H9 (cell line): Measurements from ENCODE around the gene IL21R. TPM values are rescaled to one million over a fixed set of nuclear protein-coding genes. Genes with fewer than 3 reads are reported as not detected.

ENCODE experiments used
- DNase-seq: peaks from one replicate; pipeline ENCODE4 v3.0.0-alpha.2; 2017
- H2AFZ ChIP-seq: one replicate; pipeline ENCODE4 v1.6.1; 2013; ENCODE audit warnings: mild to moderate bottlenecking, low read length, control low read depth, moderate library complexity
- H2AK5ac ChIP-seq: 2 replicates; pipeline ENCODE4 v1.6.1; 2013; ENCODE audit warnings: low read length, control low read depth, mixed read lengths; ENCODE audit not compliant: insufficient read length
- H2BK120ac ChIP-seq: one replicate; pipeline ENCODE4 v1.6.1; 2013; ENCODE audit warnings: low read depth, mild to moderate bottlenecking, low read length, control low read depth, inconsistent platforms; ENCODE audit not compliant: poor library complexity, severe bottlenecking
- H2BK12ac ChIP-seq: 2 replicates; pipeline ENCODE4 v1.6.1; 2013; ENCODE audit warnings: low read length, control low read depth, mixed read lengths, low read depth; ENCODE audit not compliant: insufficient read length
- H2BK15ac ChIP-seq: 2 replicates; pipeline ENCODE4 v1.6.1; 2013; ENCODE audit warnings: low read depth, low read length, control low read depth
- H2BK20ac ChIP-seq: one replicate; pipeline ENCODE4 v1.6.1; 2013; ENCODE audit warnings: low read depth, mild to moderate bottlenecking, low read length, control low read depth, inconsistent platforms; ENCODE audit not compliant: poor library complexity, severe bottlenecking
- H2BK5ac ChIP-seq: 2 replicates; pipeline ENCODE4 v1.6.1; 2013; ENCODE audit warnings: low read length, control low read depth, mixed read lengths; ENCODE audit not compliant: insufficient read length
- H3K14ac ChIP-seq: 2 replicates; pipeline ENCODE4 v1.6.1; 2013; ENCODE audit warnings: low read length, control low read depth; ENCODE audit not compliant: insufficient read depth
- H3K18ac ChIP-seq: 2 replicates; pipeline ENCODE4 v1.6.1; 2013; ENCODE audit warnings: low read depth, mild to moderate bottlenecking, mixed read lengths, low read length, control low read depth; ENCODE audit not compliant: insufficient read length
- H3K23ac ChIP-seq: 2 replicates; pipeline ENCODE4 v1.6.1; 2013; ENCODE audit warnings: low read length, control low read depth, mixed read lengths, low read depth; ENCODE audit not compliant: insufficient read length
- H3K23me2 ChIP-seq: 2 replicates; pipeline ENCODE4 v1.6.1; 2013; ENCODE audit warnings: low read depth, mild to moderate bottlenecking, mixed read lengths, low read length, control low read depth; ENCODE audit not compliant: insufficient read length, poor library complexity, severe bottlenecking
- H3K27ac ChIP-seq: 2 replicates; pipeline ENCODE4 v1.5.1; 2013; ENCODE audit warnings: low read length, control low read depth, mixed read lengths, low read depth; ENCODE audit not compliant: insufficient read length
- H3K27me3 ChIP-seq: 2 replicates; pipeline ENCODE4 v1.6.1; 2013; ENCODE audit warnings: low read length, control low read depth, inconsistent platforms; ENCODE audit not compliant: insufficient read depth
- H3K4ac ChIP-seq: 2 replicates; pipeline ENCODE4 v1.6.1; 2013; ENCODE audit warnings: low read depth, mild to moderate bottlenecking, control low read depth, inconsistent platforms, low read length, moderate library complexity
- H3K4me1 ChIP-seq: 2 replicates; pipeline ENCODE4 v1.6.1; 2013; ENCODE audit warnings: low read length, control low read depth, inconsistent platforms; ENCODE audit not compliant: insufficient read depth
- H3K4me2 ChIP-seq: 2 replicates; pipeline ENCODE4 v1.6.1; 2013; ENCODE audit warnings: low read length, control low read depth, mixed read lengths; ENCODE audit not compliant: insufficient read length, insufficient read depth
- H3K56ac ChIP-seq: 2 replicates; pipeline ENCODE4 v1.6.1; 2013; ENCODE audit warnings: low read depth, mild to moderate bottlenecking, mixed read lengths, low read length, control low read depth; ENCODE audit not compliant: insufficient read length
- H3K79me1 ChIP-seq: 2 replicates; pipeline ENCODE4 v1.6.1; 2013; ENCODE audit warnings: low read depth, mild to moderate bottlenecking, moderate library complexity, low read length, control low read depth, inconsistent platforms; ENCODE audit not compliant: insufficient read depth, poor library complexity, severe bottlenecking
- H3K79me2 ChIP-seq: 2 replicates; pipeline ENCODE4 v1.6.1; 2013; ENCODE audit warnings: low read length, control low read depth, inconsistent platforms; ENCODE audit not compliant: insufficient read depth
- H3K9ac ChIP-seq: 2 replicates; pipeline ENCODE4 v1.6.1; 2013; ENCODE audit warnings: low read length, control low read depth, mixed read lengths; ENCODE audit not compliant: insufficient read length; ENCODE audit errors: extremely low read depth
- H3K9me3 ChIP-seq: one replicate; pipeline ENCODE4 v1.6.1; 2013; ENCODE audit warnings: low read depth, low read length, inconsistent platforms; ENCODE audit not compliant: control insufficient read depth
- H3T11ph ChIP-seq: one replicate; pipeline ENCODE4 v1.6.1; 2013; ENCODE audit warnings: mild to moderate bottlenecking, low read length, control low read depth, inconsistent platforms
- H4K20me1 ChIP-seq: one replicate; pipeline ENCODE4 v1.6.1; 2013; ENCODE audit not compliant: control insufficient read depth, insufficient read length, insufficient read depth
- H4K5ac ChIP-seq: 2 replicates; pipeline ENCODE4 v1.6.1; 2013; ENCODE audit warnings: low read depth, mild to moderate bottlenecking, mixed read lengths, low read length, control low read depth; ENCODE audit not compliant: insufficient read length
- H4K8ac ChIP-seq: replicated peaks from 2 replicates; pipeline ENCODE4 v1.6.1; 2013; ENCODE audit warnings: low read length, control low read depth, mixed read lengths, low read depth; ENCODE audit not compliant: insufficient read length
- H4K91ac ChIP-seq: 2 replicates; pipeline ENCODE4 v1.6.1; 2013; ENCODE audit warnings: low read depth, mild to moderate bottlenecking, moderate library complexity, mixed read lengths, low read length, control low read depth; ENCODE audit not compliant: insufficient read length
- H3K27ac Mint-ChIP-seq, 3 experiments: 2 replicates in 2 of 3; 3 replicates in 1 of 3; pipeline ENCODE4 v1.8.0; 2020 to 2021; ENCODE audit warnings: mixed read lengths in 3 of 3, mild to moderate bottlenecking in 1 of 3, moderate library complexity in 1 of 3
- H3K27me3 Mint-ChIP-seq: 2 replicates; pipeline ENCODE4 v1.8.0; 2021; ENCODE audit warnings: low read depth, mild to moderate bottlenecking, moderate library complexity, mixed read lengths
- H3K36me3 Mint-ChIP-seq, 3 experiments: 2 replicates in 2 of 3; 3 replicates in 1 of 3; pipeline ENCODE4 v1.8.0; 2020 to 2021; ENCODE audit warnings: low read depth in 3 of 3, mixed read lengths in 3 of 3; ENCODE audit not compliant: insufficient read depth in 1 of 3
- H3K4me1 Mint-ChIP-seq, 2 experiments: 2 replicates each; pipeline ENCODE4 v1.8.0; 2020; ENCODE audit warnings: mixed read lengths in 2 of 2
- H3K4me3 Mint-ChIP-seq, 2 experiments: 2 replicates in 1 of 2; 3 replicates in 1 of 2; pipeline ENCODE4 v1.8.0; 2020 to 2021; ENCODE audit warnings: mild to moderate bottlenecking in 2 of 2, mixed read lengths in 2 of 2, moderate library complexity in 1 of 2
- H3K9me3 Mint-ChIP-seq, 2 experiments: 2 replicates in 1 of 2; 3 replicates in 1 of 2; pipeline ENCODE4 v1.8.0; 2020; ENCODE audit warnings: mild to moderate bottlenecking in 2 of 2, mixed read lengths in 2 of 2, moderate library complexity in 1 of 2
- WGBS: extraction: QIAGEN DNeasy Blood & Tissue Kit; methylation state at CpG from one replicate; pipeline ENCODE4 v1.1.7; 2013; ENCODE audit warnings: missing lambda C conversion rate, low lambda C conversion rate, mixed read lengths; ENCODE audit not compliant: insufficient read length; ENCODE audit errors: extremely low coverage; 5-methylcytosine and 5-hydroxymethylcytosine counted together
- total RNA-seq: library from RNA; stranded (reverse); gene quantifications from 2 replicates; pipeline ENCODE4 v1.2.1, GENCODE V29; 2021
- TF ChIP-seq, protein P1 (sequence below): fragments of 200-600 bp; sonication (generic); conservative IDR thresholded peaks from 3 replicates; pipeline ENCODE4 v1.8.0; 2021; ENCODE audit warnings: antibody characterized with exemption, mild to moderate bottlenecking

Gene IL21R
- total RNA-seq, 1 experiment from 2014 or later: 0.07 TPM

DNA sequence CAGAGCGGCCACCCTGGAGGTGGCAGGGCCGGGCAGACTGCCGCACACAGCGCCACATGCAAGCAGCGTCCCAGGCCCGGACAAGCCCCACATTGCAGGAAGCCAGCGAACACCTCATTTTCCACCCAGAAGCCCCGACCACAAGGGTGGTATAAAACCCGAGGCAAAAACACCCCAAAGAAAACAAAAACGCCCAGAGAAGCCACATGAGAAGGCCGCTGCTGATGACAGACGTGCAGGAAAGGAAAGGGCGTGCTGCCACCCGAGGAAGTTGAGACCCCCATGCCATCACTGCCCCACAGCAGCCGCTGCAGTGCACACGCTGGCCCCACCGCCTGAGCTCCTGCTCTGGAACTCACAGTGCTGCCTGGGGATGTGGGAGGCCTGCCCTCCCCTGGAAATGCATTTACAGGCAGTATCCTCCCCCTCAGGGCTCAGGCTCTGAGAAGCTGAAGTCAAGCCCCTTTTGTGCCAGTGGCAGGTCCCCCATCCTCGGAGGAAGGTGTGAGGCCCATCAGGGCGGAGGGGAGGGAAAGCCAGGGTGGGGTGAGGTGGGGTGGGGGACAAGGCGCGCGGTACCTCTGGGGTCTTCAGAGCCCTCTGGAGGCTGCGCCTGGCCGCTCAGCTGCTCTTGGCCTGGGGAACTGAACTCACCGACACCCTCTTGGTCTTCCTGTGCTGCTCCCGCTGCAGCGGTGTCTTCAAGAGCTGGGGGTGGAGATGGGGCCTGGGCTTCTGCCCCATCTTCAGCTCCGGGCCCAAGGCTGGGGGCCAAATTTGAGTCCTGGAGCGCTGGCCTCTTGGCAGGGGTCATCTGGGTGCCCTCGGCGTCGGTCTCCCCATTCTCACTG, 62.0 kb downstream of the IL21R start:
- Mint-ChIP-seq H3K4me3 (no peak overlapping the region), H3K36me3 (peaks cover 34 to 84% (median 67%) of the 10 kb centered on the region in 3 experiments), H3K4me1 (no peaks in the 10 kb centered on the region), H3K9me3 (no peaks in the 10 kb centered on the region), H3K27ac (peak overlapping the region in 1 of 3 experiments; percentile 28; a peak in 1 of 7 replicates), H3K27me3 (no peaks in the 10 kb centered on the region)
- Histone ChIP-seq H3K4me1 (no peaks in the 10 kb centered on the region), H2AK5ac (no peak overlapping the region), H3K79me1 (no peaks in the 10 kb centered on the region), H3K9me3 (no peaks in the 10 kb centered on the region), H4K20me1 (no peaks in the 10 kb centered on the region), H3K18ac (no peak overlapping the region), H4K91ac (no peak overlapping the region), H3K23ac (no peak overlapping the region), H2BK5ac (no peak overlapping the region), H3K23me2 (no peaks in the 10 kb centered on the region), H3K9ac (no peak overlapping the region), H3K27me3 (no peaks in the 10 kb centered on the region), H3K14ac (no peak overlapping the region), H3T11ph (no peak overlapping the region), H3K27ac (no peak overlapping the region), H4K8ac (no peak overlapping the region), H3K4ac (no peak overlapping the region), H2BK15ac (no peak overlapping the region), H2BK12ac (no peak overlapping the region), H3K4me2 (no peak overlapping the region), H3K79me2 (no peaks in the 10 kb centered on the region), H2BK20ac (no peak overlapping the region), H2BK120ac (no peak overlapping the region), H3K56ac (no peak overlapping the region), H2AFZ (no peak overlapping the region), H4K5ac (no peak overlapping the region)
- no peak for DNase-seq
- TF ChIP-seq, protein P1, sequence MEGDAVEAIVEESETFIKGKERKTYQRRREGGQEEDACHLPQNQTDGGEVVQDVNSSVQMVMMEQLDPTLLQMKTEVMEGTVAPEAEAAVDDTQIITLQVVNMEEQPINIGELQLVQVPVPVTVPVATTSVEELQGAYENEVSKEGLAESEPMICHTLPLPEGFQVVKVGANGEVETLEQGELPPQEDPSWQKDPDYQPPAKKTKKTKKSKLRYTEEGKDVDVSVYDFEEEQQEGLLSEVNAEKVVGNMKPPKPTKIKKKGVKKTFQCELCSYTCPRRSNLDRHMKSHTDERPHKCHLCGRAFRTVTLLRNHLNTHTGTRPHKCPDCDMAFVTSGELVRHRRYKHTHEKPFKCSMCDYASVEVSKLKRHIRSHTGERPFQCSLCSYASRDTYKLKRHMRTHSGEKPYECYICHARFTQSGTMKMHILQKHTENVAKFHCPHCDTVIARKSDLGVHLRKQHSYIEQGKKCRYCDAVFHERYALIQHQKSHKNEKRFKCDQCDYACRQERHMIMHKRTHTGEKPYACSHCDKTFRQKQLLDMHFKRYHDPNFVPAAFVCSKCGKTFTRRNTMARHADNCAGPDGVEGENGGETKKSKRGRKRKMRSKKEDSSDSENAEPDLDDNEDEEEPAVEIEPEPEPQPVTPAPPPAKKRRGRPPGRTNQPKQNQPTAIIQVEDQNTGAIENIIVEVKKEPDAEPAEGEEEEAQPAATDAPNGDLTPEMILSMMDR: no peak
- no CpG with 5 or more reads among the region's 32 CpGs for WGBS
